GM21381 (cell line): ENCODE data around the gene APC.
"Not testable (repeated sequence)": the region's sequence is repeated elsewhere in the genome, so short reads cannot be mapped to it uniquely, and the experiment has no call there.

ENCODE experiments used
- ATAC-seq: cut with Tn5 transposase; IDR thresholded peaks from one replicate; pipeline ENCODE4 v1.9.1; 2021; ENCODE audit warnings: mild to moderate bottlenecking, moderate library complexity; ENCODE audit not compliant: unreplicated experiment

Gene APC

DNA sequence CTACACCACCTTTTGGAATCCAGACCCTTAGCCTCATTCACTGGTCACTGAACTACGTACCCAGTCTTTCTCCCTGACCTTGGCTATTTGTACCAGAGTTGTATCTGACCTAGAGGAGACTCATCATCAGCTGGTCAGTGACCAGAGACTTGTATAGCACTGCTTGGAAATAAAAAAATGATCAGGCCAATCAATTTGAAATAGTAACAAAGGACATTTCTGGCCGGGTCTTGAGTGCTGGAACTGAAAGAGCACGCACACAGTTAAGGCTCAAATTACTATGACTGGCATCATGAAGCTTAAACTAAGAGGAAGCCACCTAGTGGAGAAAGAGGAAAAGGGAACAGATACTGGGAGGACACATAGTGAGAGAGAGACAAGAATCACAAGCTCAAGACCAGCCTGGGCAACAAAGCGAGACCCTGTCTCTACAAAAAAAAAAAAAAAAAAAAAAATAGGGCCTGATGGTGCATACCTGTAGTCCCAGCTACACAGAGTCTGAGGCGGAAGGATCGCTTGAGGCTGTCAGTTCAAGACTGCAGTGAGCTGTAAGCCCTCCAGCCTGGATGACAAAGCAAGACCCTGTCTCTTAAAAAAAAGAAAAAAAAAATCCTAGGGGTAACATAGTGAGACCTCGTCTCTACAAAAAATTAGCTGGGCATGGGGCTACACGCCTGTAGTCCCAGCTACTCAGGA, 110.6 kb downstream of the APC start:
- peak; percentile 100 for ATAC-seq

DNA sequence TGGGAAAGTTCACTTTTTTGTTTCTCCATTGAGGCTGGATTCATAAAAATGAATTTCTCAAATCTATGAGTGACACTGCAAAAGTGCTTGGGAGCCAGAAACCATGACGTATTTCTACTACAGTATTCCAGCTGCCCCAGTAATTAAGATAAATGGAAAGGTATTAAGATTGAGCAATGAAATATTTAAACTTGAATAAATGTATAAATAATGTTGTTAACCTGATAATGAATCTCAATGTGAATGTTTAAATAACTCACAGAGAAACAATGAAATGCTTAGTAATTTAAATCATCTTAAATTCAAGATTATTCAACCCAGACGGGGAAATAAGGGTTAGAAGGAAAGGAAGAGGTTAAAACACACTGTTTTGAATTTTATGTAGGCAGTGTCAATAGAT, 112.2 kb downstream of the APC start:
- ATAC-seq, result no peak

DNA sequence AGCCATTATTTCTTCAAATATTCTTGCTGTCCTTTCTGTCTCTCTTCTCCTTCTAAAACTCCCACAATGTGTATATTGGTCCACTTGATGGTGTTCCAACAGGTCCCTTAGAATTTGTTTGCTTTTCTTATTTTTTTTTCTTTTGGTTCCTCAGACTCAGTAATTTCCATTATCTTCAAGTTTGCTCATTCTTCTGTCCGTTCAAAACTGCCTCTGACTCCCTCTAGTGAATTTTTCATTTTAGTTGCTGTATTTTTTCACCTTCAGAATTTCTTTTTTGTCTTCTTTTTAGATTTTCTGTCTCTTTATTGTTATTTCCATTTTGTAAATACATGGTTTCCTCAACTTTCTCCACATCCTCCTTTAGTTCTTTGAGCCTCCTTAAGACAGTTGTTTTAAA, 117.0 kb downstream of the APC start:
- no peak for ATAC-seq

DNA sequence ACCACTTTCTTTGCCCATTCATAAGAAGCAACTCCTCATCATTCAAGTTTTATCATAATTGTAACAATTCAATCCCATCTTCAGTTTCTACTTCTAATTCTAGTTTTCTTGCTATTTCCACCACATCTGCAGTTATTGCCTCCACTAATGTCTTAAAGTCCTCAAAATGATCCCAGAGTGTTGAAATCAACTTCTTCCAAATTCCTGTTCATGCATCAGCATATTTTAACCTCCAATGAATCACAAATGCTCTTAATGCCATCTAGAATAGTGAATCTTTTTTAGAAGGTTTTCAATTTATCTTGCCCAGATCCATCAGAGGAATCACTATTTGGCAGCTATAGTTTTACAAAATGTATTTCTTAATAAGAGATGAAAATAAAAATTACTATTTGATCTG, 120.2 kb downstream of the APC start:
- no peak for ATAC-seq

DNA sequence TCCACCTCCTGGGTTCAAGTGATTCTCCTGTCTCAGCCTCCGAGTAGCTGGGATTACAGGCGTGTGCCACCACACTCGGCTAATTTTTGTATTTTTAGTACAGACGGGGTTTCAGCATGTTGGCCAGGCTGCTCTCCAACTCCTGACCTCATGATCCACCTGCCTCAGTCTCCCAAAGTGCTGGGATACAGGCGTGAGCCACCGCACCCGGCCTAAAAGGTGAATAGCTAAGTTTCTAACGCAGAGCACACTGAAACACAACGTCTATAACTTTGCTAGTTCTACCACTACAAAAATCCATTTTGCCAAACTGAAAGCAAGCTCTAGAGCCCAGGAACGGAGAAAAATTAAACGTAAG, 122.9 kb downstream of the APC start:
- ATAC-seq, result not testable (repeated sequence)

DNA sequence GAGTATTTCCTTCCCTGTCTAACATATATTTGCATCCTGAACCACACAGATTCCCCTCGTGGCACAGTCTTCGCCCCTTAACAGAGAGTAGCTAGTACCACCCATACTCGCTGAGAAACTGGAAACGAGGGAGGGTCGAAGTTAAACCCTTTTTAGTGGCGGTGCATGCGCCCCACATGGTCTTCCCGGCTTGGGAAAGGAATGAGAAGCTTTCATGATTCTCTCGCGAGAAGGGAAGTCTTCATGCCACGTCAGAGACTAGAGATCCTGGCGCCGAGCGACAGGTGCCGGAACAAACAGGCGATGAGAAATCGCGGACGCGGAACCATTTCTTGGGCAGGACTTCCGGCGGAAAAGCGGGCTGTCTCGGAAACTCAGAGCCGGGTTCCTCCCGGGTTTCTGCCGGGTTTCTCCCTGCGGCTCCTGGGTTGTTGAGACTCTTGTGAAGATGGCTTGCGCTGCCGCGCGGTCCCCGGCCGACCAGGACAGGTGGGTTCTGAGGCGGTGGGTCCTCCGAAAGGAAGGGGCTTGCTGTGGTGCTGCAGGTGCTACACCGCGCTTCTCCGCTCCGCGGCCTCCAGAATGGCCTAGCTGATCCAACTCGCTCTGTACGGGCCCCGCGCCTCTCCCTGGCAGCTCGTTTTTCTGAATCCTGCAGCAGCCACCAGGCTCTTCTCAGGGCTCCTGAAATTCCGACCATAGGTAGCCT, 123.4 kb downstream of the APC start, which contains the start of gene SRP19:
Gene SRP19 (plus strand): TSS at position 359 of the 709 bp plus-strand sequence. CDS start 90 bp downstream, at position 449.
- ATAC-seq, result peak; percentile 98

DNA sequence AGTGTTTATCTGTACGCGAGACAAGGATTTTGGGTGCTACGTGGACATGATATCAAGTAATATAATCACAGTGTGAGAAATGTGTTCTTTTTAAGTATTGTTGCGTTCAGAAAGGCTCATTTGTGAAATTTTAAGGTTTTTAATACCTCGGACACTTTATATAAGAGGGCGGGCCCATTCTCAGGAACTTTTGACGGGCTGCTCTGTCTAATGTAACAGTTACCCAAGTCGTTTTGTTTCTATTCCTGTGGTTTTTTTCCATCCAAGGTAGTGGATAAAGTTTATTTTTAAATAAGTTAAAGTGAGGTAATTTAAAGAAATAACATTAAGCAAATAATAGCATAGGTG, 123.9 kb downstream of the APC start:
- no peak for ATAC-seq

DNA sequence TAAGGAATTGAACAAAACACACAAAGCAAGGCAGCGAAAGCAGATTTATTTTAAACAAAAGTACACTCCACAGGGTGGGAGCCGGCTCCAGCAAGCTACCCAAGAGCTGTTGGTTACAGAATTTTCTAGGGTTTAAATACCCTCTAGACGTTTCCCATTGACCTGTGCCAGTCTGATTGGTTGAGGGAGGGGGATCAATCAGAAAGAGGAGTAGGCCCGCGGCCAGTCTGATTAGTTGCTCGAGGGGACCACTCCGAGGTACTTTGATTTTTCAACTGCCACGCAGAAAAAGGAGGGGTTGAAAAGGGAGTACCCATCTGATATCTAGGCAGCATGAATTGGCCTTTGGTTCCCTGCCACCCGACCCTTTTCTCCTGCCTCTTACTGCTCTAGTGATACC, 124.4 kb downstream of the APC start:
- no peak for ATAC-seq

DNA sequence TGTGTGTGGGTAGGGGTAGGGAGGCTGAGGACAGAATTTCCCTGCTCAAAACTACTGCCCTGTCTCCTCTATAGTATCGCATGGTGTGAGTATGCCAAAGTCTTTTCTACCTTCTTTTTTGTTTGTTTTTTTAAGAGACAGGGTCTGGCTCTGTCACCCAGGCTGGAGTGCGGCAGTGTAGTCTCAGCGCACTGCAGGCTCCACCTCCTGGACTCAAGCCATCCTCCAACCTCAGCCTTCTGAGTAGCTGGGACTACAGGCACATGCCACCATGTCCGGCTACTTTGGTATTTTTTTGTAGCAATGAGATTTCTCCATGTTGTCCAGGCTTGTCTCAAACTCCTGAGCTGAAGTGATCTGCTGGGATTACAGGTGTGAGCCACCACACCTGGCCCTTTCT, 125.9 kb downstream of the APC start:
- ATAC-seq, result no peak

DNA sequence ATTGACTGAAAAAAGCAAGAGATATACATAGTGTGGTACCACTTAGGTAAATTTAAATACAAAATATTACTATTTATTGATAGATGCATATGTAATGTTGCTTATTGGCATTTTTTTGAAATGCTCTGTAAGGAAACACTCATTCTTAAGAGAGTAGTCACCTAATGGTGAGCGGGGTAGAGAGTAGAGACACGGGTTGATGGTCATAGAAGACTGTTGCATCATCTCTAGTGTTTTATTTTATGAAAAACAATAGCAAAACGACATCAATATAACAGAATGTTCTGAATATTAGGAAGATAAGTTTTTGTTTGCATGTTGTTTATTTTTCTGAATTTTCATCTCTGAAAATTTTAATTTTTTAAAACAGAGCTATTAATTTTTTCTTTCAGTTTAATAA, 127.4 kb downstream of the APC start:
- ATAC-seq, result no peak

DNA sequence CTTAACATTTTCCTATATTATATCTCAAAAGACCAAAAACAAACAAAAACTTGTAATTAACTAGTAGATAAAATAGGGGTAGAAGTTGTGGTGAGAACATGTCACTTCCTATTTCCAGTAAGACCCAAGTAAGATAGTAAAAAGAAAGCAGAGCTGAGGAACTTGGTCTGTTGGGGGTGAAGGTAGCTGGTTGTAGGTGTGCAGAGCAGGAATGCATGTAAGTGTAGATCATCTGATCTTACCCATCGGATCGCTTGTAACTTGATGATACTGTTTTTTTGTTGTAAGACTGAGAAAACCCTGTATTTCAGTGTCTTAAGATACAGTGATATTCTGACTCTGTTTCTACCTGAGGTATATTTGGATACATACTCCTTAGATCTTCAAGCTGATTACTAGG, 129.1 kb downstream of the APC start:
- ATAC-seq, result no peak

DNA sequence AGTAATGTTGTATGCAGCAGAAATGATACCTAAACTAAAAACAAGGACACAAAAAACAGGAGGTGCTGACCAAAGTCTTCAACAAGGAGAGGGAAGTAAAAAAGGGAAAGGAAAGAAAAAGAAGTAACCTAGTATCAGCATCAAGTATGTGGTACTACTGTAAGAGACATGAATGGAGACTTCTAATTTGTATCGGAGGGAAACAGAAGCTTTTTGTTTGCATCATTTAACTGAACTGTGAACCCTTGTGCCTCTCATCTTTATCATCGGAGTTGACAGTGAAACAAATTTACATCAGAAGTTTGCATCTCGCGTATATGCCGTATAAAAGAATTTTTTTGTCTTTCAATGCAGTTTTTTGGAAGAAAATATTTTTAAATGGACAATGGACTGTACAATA, 129.7 kb downstream of the APC start:
- ATAC-seq, result no peak

DNA sequence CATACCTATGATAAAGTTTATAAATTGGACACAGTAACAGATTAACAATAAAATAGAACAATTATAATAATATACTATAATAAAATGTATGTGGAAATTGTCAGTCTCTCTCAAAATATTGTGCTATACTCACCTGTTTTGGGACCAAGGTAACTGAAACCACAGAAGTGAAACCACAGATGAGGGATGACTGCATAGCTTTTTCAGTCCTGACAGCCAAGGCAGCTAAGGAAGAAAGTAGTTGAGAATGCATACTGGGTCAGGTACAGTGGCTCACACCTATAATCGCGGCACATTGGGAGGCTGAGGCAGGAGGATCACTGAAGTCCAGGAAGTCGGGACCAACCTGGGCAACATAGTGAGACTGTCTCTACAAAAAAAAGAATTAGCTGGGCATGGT, 132.3 kb downstream of the APC start:
- ATAC-seq, result peak; percentile 77

DNA sequence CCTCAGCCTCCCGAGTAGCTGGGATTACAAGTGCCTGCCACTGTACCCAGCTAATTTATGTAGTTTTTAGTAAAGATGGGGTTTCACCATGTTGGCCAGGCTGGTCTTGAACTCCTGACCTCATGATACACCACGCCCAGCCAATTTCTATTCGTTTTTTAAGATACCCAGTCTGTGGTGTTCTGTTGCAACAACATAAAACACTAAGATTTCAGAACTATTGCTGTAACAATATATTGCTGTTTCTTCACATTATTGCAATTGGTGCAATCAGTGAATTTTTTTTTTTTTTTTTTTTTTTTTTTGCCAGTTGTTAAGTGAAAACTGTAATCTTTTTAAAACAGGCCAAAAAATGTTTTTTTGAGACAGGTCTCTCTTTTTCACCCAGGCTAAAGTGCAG, 133.3 kb downstream of the APC start:
- ATAC-seq, result no peak

DNA sequence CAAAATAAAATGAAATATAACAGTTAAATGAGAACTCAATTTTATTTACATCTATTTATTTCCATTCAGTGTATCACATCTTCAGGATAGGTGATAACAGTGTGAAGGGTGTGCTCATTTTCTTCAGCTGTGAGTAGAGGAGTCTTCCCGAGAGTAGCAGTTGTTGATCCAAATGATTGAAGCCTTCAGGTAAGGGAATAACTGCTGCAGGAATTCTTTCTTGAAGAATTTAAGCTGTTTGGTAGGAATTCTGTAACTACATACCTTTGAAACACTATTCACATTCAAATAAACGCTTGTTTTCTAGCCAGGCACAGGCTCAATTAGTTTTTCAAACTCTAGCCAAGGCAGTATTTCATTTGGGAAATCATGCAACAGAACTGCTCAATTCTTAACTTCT, 138.7 kb downstream of the APC start:
- ATAC-seq, result no peak

DNA sequence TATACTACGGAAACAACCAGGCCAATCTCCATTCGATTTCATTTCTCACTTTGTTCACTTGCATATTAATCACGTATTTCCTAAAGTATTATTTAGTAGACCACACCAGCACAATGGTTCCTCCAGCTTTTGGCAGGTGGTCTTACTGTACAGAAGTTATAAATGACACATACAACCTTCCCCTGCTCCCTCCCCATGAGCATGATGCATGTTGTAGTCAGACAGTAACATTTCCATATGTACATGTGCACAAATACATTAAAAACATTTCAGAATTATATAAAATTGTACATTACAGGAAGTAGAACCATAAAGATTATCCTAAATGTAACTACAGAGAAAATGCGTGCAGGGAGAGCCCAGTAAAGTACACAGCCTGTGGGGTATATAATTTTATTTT, 140.4 kb downstream of the APC start:
- no peak for ATAC-seq

DNA sequence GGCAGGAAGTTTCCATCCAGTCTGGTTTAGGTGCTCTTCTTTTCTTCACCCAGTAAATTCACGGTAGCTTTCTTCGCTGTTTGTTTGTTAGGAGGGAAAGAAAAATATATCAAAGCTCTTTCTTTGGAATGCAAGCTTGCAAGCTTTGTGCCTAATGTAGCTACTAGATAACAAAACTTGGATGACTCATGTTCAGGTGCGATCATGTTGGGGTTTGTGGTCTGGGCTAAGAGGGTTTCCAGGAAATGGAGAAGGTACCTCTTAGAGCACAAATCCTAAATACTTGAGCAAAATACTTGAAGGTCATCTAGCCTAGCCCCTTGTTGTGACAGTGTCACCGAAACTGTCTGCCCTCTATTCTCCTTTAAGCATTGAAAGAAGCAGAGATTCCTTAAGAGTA, 141.1 kb downstream of the APC start:
- ATAC-seq, result no peak

DNA sequence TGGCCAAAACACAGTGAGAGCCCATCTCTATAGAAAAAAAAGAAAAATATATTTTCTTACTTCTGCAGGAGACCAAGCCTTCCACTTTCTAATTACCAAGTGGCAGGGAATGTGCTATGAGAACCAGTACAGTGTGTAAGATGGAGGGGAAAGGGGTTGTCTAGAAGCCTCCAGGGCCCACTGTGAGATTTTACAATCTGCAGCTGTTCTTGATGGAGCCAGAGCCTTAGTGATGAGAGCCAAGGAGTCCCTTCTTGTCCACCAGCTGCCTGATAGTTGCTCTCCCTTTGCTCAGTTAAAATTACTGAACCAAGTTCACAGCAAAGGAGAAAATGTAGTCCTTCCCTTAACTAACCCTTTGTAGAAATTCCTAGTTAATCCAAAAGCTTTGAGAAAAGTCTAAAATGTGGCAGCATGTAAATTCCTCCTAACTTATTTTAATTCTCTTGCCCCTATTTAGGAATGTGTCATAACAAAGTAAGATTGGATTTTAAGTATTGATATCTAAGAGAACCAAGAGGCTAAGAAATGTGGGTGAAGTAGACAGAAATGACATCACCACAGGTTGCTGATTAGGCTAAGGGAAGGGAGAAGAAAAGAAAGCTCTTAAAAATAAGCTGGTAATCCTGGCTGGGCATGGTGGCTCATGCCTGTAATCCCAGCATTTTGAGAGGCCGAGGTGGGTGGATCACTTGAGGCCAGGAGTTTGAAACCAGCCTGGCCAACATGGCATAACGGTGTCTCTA, 142.7 kb downstream of the APC start:
- ATAC-seq, result no peak

DNA sequence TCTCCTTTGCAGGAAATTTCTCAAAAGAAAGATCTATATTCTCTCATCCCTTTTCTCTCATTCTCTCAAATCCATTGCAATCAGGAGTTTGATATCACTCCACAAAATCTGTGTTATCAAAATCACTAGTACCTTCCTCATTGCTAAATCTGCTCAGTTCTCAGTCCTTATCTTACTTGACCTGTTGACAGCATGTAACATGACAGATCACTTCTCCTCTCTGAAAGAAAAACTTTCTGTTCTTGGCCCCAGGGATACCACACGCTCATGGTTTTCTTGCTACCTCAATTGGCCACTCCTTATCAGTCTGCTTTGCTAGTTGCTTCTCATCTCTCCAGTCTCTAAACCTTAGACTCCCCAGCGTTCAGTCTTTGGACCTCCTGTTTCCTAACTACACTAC, 145.5 kb downstream of the APC start:
- ATAC-seq, result no peak

DNA sequence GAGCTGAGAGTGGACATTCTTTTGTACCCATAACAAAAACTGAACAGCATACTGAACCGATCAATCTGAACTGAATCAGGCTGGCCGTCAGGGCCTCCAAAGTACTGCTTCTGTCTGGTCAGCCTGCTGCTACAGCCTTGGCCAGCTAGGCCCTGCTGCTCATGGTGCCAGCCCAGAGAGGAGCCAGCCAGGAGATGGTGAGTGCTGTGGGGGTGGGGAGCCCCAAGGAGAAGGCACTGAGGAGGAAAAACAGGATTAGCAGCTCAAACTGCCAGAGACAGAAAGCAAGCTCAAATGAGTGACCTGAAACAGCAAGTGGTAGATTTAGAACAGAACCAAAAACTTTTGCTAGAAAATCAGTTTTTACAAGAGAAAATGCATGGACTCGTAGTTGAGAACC, 147.3 kb downstream of the APC start:
- no peak for ATAC-seq

DNA sequence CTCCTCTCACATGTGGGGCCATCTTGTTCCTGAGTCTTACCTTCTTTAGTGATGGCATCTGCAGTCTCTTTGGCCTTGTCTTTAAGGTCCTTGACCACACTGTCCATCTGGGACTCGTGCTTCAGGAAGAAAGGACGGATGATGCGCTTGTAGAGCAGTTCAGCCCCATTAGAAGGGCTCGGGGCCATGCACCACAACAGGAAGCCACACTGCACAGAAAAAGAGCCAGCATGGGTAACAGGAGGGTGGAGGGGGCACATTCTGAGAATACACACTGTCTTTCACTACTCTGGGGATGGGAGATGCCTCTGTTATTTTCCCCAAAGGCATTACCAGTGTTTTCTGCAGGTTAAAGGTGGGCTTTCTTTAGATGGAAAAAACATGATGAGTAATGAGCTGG, 149.3 kb downstream of the APC start:
- no peak for ATAC-seq

DNA sequence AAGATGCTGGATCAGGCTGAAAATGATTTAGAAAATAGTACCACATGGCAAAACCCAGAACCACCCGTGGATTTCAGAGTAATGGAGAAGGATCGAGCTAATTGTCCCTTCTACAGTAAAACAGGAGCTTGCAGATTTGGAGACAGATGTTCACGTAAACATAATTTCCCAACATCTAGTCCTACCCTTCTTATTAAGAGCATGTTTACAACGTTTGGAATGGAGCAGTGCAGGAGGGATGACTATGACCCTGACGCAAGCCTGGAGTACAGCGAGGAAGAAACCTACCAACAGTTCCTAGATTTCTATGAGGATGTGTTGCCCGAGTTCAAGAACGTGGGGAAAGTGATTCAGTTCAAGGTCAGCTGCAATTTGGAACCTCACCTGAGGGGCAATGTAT, 154.4 kb downstream of the APC start:
- not testable (repeated sequence) for ATAC-seq
